HG02763 (cell line): Measurements from ENCODE around the gene AGAP1.
"Not testable (repeated sequence)": the region's sequence is repeated elsewhere in the genome, so short reads cannot be mapped to it uniquely, and the experiment has no call there.

ENCODE experiments used
- ATAC-seq: cut with Tn5 transposase; IDR thresholded peaks from one replicate; pipeline ENCODE4 v1.9.1; 2021; ENCODE audit warnings: mild to moderate bottlenecking, moderate library complexity; ENCODE audit not compliant: unreplicated experiment

Gene AGAP1

GRCh38 chr2:236045251-236046235, 551.7 kb downstream of the AGAP1 start:
- no peak for ATAC-seq

DNA sequence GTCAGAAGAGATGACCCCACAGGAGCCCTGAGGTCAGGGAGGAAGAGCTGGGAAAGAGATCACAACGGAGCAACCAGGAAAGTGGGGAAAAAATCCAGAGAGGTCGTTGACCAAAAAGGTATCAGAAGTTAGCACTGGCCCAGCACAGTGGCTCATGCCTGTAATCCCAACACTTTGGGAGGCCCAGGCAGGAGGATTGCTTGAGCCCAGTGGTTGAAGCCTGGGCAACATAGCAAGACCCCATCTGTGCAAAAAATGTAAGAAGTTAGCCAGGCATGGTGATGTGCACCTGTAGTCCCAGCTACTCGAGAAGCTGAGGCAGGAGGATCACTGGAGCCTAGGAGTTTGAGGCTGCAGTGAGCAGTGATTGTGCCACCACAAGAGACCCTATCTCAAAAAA, 552.9 kb downstream of the AGAP1 start:
- no peak for ATAC-seq

GRCh38 chr2:236047176-236047575, 553.3 kb downstream of the AGAP1 start:
- ATAC-seq, result no peak

- ATAC-seq, result no peak
These were observed 554.2 kb downstream of the AGAP1 start for GRCh38 chr2:236047886-236048540.

DNA sequence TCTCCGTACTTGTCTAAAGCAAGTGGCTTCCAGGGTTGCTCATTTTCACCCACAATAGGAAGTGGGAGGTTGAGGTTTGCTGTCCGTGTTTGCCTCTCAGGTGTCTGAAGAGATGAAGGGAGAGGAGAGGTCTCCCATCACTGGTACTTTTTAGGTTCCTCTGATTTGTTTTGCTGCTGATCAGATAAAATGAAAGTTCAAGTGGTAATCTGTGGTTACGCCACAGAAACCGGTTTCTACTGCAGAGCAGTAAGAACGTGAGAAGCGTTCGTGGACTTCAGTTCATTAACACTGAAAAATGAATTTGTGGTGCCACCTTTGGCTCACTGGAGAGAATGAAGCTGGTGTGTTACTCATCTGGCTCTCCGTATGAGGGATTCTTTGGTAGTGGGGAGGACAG, 556.1 kb downstream of the AGAP1 start:
- ATAC-seq, result no peak

DNA sequence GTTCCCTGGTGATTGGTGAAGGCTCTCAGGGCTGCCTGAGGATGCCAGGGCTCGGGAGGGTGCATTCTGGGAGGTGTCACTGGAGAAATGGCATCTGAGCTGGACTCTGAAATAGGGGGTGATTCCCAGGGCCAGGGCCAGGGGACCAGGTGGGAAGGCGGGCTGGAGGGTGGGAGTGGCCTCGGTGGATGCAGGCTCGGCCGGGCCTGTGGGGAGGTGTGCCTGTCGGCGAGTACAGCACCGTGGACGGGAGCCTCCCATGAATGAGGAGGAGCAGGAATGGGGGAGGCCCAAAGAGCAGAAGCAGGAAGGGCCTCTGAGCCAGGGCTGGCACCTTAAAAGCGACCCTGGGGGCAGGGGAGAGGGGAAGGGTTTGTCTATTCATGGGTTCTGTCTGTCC, 557.5 kb downstream of the AGAP1 start:
- ATAC-seq, result no peak

- no peak for ATAC-seq
These were observed 558.0 kb downstream of the AGAP1 start for GRCh38 chr2:236051806-236052205.

DNA sequence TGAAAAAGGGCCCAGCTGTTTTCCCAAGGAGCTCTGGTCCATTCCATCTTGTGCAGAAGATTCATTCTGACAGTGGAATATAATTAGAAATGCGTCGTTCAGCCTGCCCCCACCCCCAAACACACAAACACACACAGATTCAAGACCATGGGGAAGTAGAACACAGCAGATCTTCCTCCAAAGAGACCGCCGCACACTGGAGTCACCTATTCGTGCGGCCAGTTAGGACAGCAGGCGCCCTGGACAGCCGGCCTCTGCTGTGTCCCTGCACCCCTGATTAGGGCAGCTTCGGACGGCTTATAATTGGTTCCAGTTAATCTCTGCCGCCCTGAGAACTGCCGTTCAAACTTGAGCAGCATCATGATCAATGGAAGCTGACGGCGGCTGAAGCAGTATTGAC, 558.4 kb downstream of the AGAP1 start:
- no peak for ATAC-seq

DNA sequence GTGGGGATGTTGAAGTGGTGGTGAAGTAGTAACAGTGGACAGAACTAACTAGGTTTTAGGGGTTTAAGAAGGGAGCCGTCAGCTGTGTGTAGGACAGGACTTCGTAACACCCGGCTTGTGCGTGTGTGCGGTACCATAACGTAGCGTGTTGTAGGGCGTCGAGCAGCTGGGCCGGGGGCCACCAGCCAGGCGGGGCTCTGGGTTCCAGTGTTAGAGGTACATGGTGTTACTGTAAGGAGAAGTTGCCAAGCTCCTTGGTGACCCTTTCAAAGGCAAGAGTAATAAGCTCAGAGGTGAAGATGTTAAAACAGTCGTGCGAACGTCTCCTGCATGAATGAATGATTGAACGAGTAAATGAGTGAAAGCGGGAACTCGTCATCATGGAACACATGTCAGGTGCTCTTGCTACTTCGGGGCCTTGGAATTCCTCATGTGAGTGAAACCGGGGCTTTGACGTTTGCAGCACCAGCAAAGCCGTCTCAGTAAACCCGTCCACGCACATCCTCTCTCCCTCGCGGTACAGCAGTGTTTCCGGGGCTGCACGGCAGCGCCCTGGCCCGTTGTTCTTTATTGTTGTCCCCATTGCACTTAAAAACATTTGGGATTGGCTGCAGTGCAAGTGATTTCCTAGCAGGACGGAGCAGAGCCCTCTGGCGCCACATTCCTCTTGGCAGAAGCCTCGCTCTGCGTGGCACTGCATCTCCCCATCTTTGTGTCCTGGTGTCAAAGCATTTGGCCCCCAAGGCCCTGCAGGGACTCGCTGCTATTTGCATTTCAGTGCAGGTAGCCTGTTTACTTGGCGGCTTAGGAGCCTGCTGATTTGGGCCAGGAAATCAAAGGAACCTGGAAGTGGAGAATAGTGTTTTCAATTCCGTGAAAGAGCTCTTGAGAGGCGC, 559.3 kb downstream of the AGAP1 start:
- ATAC-seq, result no peak

DNA sequence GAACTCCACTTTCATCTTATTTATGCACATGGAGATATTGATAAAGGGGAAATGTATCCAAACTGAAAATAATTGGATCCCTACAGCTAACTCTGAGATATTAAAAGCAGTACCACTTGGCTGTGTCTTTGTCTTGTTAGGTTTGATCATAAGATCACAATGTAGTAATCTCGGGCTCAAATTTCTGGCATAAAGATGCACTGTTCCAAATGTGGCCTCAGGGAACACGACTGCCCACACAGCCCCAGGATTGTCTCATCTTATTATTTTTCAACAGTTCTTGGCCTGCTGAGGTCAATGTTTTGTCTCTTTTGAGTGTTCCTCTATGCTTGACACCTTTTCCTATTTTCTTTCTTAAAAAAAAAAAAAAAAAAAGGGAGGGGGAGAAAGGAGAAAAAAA, 560.3 kb downstream of the AGAP1 start:
- no peak for ATAC-seq

DNA sequence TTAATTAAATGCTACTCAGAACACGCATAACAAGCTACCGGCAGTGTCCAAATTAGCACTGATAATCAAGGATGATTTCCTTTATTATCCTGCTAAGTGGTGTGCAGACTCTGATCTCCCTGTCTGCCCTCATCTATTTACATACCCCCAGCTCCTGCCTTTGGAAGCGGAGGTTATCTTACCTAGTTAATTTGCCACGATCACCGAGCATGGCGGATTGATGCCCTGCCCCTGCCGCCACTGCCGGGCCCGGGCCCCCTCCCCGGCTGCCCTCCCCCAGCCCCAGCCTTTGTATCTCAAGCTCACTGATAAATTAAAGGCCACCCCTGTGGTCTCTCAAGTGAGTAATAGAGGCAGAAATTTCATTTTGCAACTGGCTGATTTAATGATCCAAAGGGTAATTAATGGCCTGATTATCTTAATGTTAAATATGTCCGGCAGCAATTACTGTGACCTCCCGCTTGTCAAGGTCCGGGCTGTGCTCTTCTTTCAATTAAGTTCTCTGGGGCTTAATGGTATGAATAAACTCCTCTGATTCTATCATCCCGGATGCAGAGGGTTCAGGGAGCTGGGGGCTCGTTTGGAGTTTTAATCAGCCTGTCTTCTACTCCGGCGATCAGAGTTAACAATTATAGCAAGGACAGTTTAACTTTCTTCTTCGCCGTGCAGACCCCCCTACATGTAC, 560.9 kb downstream of the AGAP1 start:
- no peak for ATAC-seq

GRCh38 chr2:236055471-236055870, 561.6 kb downstream of the AGAP1 start:
- ATAC-seq, result no peak

- ATAC-seq, result no peak
These were observed 562.3 kb downstream of the AGAP1 start for GRCh38 chr2:236056141-236056540.

DNA sequence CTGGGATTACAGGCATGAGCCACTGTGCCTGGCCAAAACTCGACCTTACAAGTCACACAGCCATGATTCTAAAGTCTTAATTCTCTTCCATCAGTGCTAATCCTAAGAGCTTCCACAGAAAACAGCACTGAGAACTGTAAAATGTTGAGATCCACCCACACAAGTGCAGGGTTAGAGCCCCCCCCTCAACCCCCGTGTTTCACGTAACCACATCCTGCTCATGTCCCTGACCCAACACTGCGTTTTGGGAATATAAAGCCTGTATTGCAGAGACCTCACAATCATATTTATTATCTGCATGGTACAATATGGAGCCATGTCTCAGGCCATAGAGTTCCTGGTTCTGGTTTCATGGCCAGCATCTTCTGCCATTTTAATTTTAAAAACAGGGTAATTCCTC, 563.5 kb downstream of the AGAP1 start:
- ATAC-seq, result no peak

DNA sequence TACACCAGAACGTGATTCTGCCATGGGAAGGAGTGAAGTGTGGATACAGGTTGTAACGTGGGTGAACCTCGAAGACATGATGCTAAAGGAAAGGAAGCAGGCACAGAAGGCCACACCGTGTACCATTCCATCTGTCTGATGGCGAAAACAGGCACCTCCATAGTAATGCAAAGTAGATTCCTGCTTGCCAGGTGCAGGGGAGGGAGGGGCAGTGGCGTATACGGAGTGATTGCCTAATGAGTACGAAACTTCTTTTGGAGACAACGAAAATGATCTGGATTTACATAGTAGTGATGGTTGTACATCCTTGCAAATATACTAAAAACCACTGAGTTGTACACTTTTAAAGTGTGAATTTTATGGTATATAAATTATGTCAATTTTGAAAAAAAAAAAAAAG, 567.7 kb downstream of the AGAP1 start:
- ATAC-seq, result no peak

- no peak for ATAC-seq
These were observed 568.1 kb downstream of the AGAP1 start for GRCh38 chr2:236061899-236062298.

DNA sequence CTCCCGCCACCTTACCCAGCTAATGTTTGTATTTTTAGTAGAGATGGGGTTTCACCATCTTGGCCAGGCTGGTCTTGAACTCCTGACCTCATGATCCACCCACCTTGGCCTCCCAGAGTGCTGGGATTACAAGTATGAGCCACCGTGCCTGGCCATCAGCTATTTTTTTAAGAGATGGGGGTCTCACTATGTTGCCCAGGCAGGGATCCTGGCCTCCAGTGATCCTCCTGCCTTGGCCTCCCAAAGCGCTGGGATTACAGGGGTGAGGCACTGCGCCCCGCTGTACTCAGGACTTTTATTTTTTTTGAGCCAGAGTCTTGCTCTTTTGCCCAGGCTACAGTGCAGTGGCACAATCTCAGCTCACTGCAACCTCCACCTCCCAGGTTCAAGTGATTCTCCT, 569.0 kb downstream of the AGAP1 start:
- ATAC-seq, result not testable (repeated sequence)

- no peak for ATAC-seq
These were observed 570.2 kb downstream of the AGAP1 start for GRCh38 chr2:236063994-236064393.

DNA sequence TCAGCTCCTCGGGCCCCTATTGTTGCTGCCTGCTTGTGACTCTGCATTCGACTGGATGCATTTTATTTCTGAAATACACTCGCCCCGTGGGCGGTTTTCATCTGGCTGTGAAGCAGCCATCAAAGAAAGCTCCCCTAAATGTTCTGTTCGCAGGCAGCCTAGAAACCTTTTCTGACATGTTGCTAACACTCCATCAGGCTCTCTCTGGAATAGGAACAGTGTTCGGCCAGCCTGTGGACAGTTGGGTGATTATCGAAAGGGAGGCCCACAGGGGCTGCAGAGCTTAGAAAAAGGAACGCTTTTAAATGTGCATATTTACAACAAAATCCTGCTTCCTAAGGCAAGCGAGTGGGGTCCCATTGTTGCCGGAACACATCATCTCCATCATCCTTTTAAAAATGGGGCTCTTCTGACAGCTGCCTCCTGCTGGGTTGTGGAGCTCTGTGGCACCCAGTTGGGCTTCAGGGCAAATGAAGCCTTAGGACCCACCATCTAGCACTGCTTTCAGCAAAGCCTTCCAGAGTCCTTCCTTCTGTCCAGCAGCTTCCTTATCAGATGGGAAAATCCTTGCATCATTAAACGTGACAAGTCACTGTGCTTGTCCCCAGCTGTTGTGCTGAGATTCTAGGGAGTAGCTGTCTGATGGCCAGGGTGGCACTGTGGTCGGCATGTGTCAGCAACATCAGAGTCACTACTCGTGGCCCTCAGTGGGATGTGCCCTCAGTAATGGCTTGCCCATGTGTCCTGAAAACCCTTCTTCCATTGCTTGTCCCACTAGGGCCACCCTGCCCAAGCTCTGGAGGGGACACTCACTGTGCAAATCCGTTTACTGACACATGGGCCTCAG, 571.7 kb downstream of the AGAP1 start:
- ATAC-seq, result no peak

DNA sequence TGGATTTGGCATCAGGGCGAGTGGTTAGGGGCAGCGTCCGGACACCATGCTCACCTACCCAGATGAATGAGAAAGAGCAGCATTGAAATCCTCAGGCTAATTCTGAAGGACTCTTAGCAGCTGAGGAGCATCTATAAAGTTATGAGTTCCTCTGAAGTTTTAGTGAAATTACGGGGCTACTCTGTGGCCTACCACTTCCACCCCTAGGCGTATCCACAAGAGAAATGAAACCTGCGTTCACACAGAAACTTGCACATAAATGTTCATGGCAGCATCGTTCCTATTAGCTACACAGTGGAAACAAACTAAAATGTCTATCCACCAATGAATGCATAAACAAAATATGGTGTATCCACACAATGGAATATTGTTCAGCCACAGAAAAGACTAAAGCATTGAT, 576.4 kb downstream of the AGAP1 start:
- no peak for ATAC-seq
